IPS DF 6.9 (cell line): ENCODE results near the gene CYP19A1.

Experiments used
- DNase-seq: peaks from one replicate; pipeline ENCODE4 v3.0.0-alpha.2; 2013; ENCODE audit warnings: low read depth, low spot score
- H3K27ac ChIP-seq: one replicate; pipeline ENCODE4 v1.5.1; 2013; ENCODE audit warnings: low read length, control low read depth
- H3K27me3 ChIP-seq: 2 replicates; pipeline ENCODE4 v1.6.1; 2013; ENCODE audit warnings: mild to moderate bottlenecking, low read length; ENCODE audit not compliant: control insufficient read depth, insufficient read depth
- H3K36me3 ChIP-seq: 2 replicates; pipeline ENCODE4 v1.6.1; 2013; ENCODE audit warnings: low read length; ENCODE audit not compliant: control insufficient read depth, insufficient read depth
- H3K4me1 ChIP-seq: 2 replicates; pipeline ENCODE4 v1.6.1; 2013; ENCODE audit warnings: low read length; ENCODE audit not compliant: control insufficient read depth, insufficient read depth
- H3K4me3 ChIP-seq: 2 replicates; pipeline ENCODE4 v1.5.1; 2013; ENCODE audit warnings: mild to moderate bottlenecking, low read length
- H3K9me3 ChIP-seq: 2 replicates; pipeline ENCODE4 v1.6.1; 2013; ENCODE audit warnings: low read length, inconsistent platforms; ENCODE audit not compliant: control insufficient read depth, insufficient read depth
- WGBS: extraction: QIAGEN DNeasy Blood & Tissue Kit; methylation state at CpG from one replicate; pipeline ENCODE4 v1.1.7; 2013; ENCODE audit warnings: mixed read lengths, missing lambda C conversion rate; ENCODE audit not compliant: insufficient read length, insufficient coverage; 5-methylcytosine and 5-hydroxymethylcytosine counted together

CYP19A1 gene

DNA sequence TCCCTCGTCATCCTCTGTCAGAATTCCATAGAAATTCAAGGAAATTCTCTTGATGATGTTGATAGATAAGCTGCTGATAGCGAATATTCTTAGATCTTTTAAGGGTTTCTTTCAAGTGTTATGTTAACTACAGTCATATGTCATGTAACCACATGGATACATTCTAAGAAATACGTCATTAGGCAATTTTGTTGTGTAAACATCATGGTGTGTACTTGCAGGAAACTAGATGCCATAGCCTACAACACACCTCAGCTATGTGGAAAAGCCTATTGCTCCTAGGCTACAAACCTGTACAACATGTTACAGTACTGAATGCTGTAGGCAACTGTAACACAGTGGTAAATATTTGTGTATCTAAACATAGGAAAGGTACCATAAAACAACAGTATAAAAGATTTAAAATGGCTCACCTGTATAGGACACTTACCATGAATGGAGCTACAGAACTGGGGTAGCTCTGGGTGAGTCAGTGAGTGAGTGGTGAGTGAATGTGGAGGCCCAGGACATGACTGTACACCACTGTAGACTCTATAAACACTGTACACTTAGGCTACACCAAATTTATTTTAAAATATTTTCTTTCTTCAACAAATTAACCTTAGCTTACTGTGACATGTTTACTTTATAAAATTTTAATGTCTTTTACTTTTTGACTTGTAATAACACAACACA, 37.7 kb upstream of the CYP19A1 start:
- H3K4me1 ChIP-seq = no peaks in the 10 kb centered on the region
- no peak overlapping the region for H3K4me3 ChIP-seq
- no CpG with 5 or more reads among the region's 3 CpGs for WGBS
- H3K27ac ChIP-seq = no peak overlapping the region
- H3K36me3 ChIP-seq = no peaks in the 10 kb centered on the region
- DNase-seq = no peak
- H3K27me3 ChIP-seq = no peaks in the 10 kb centered on the region
- H3K9me3 ChIP-seq = no peaks in the 10 kb centered on the region

DNA sequence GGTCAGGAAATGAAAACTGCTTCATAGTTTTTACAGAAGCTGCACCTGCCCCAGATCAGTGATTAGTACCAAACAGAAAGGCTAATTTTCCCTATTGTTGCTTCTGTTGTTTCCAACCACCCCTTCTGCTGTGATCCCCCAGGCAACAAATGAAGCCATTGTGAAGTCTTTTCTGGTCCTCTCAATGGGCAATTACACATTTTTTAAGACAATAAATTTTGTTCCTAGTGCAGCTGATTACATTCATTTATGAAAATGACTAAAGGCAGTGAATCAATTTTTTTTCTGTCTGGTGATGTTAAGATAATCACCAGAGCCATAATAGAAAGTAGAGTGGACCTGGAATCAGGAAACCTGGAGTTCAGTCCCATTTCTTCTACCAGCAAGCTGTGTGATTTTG, 35.7 kb upstream of the CYP19A1 start:
- no peak for DNase-seq
- H3K9me3 ChIP-seq = no peaks in the 10 kb centered on the region
- no peaks in the 10 kb centered on the region for H3K36me3 ChIP-seq
- H3K4me1 ChIP-seq = no peaks in the 10 kb centered on the region
- no peak overlapping the region for H3K27ac ChIP-seq
- no peaks in the 10 kb centered on the region for H3K27me3 ChIP-seq
- H3K4me3 ChIP-seq = no peak overlapping the region

DNA sequence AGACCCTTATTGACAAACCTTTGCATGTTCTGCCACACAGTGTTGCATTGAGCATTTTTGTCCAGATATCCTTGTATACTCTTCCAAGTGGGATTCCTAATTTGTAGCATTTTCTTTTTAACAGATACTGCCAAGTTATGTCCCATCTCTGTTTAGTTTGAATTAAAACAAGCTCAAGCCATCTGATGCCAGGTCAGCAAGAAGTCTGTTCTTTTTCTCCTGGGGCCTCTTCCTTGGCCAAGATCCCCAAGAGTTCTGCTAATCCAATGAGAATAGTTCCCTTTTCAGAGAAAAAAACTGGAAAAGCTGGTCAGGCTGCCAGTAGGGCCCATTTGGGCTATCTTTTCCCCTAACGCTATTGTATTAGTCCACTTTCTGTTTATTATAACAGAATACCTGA, 32.9 kb upstream of the CYP19A1 start:
- WGBS = no CpG with 5 or more reads among the region's 1 CpG
- no peak for DNase-seq
- Histone ChIP-seq H3K36me3 (no peaks in the 10 kb centered on the region), H3K27me3 (no peaks in the 10 kb centered on the region), H3K9me3 (no peaks in the 10 kb centered on the region), H3K4me1 (no peaks in the 10 kb centered on the region), H3K27ac (no peak overlapping the region), H3K4me3 (no peak overlapping the region)

DNA sequence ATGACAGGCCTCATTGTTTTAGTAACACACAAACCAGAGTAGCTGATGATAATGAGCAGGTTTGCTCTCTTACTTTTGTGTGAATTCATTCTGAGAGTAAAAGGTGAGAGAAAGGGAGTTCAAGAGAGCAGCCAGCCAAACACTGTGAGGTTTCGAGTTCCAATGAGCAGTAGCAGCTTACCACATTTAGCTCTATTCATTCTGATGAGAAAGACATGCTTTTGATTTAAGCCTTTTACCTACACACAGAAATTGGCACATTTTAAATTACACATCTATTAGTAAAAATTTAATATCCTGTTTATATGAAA, 31.0 kb upstream of the CYP19A1 start:
- Histone ChIP-seq H3K4me1 (no peaks in the 10 kb centered on the region), H3K9me3 (no peaks in the 10 kb centered on the region), H3K4me3 (no peak overlapping the region), H3K27ac (no peak overlapping the region), H3K27me3 (no peaks in the 10 kb centered on the region), H3K36me3 (no peaks in the 10 kb centered on the region)
- DNase-seq = no peak
- WGBS = no CpG with 5 or more reads among the region's 1 CpG

DNA sequence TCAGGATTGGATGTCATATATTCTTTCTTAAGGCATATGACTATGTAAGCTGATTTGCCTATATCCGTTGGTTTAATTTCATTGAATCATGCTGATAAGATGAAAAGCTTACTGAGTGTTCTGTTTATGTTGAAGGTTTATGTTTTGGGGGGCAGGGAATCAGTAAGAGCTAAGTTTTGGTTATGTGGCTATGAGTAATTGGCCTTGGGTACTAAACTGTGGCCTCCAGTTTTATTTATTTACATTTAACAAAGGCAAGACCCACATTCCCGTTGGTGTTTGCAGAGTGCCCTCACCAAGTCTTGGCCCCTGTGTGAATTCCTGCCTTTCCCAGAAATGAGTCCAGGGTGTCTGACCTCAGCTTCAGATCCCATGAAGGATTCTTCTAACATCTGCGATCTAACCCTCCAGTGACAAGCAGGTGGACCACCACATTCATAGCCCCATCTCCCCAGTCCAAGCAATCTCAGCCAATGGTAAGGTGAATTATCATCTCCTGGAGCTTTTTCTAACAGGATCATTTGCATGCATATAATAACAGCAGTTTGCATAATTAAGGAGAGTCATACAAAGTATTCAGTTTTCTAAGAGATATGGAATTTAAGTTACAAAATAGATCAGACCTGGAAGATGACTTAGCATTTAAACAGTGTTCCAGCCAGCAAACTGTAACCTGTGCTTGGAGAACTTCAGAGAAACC, 30.5 kb upstream of the CYP19A1 start:
- Histone ChIP-seq H3K27me3 (no peaks in the 10 kb centered on the region), H3K4me1 (no peaks in the 10 kb centered on the region), H3K4me3 (no peak overlapping the region), H3K27ac (no peak overlapping the region), H3K9me3 (no peaks in the 10 kb centered on the region), H3K36me3 (no peaks in the 10 kb centered on the region)
- DNase-seq = no peak
- no CpG with 5 or more reads among the region's 3 CpGs for WGBS

DNA sequence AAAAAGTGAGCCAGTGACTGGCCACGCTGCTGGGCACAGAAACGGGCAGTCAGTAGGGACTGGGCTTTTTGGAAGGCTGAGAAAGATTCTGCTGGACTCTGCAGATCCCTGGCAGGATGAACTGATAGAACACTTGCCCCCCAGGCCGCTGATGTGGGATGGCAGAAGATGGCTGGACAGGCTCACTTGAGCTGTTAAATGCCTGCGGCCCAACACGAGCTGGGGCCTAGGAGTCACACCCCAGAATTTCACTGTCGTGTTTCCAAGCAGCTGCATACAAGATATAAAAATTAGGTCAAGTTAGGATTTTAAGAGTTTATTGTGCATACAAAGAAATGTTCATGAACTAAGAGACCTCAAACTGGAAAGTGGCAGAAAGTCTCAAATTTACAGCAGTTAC, 29.9 kb upstream of the CYP19A1 start:
- DNase-seq = no peak
- no peaks in the 10 kb centered on the region for H3K36me3 ChIP-seq
- WGBS = no CpG with 5 or more reads among the region's 6 CpGs
- no peak overlapping the region for H3K27ac ChIP-seq
- no peaks in the 10 kb centered on the region for H3K9me3 ChIP-seq
- H3K4me3 ChIP-seq = no peak overlapping the region
- H3K27me3 ChIP-seq = no peaks in the 10 kb centered on the region
- H3K4me1 ChIP-seq = no peaks in the 10 kb centered on the region

DNA sequence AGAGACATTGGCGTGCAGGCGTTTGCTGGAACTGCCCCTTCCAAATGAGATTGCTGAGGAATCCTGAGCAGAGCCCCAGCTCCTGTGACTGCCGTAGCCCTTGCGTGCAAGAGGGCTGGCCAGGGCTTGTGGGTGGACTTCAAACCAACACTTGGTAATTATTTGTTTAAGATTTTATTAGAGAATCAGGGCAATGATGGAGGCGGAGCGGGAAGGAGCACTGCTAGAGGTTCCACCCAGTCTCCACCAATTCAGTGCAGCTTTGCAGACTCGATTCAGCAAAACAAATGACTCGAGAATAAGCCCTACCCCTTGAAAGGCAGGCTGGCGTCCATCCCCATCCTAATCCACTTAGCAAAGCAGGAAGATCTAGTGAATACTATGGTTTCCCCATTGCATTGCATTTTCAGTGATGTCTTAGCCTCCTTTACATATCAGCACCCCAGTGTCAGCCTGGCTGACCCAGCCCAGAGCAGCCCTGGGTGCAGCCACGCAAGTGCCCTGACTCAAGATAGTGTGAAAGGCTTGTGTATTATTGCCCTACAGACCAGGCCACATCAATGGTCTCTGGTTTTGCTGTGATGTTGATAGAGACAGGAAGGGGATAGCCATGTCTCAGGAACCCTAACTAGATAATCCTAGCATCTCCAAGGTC, 29.1 kb upstream of the CYP19A1 start:
- no peaks in the 10 kb centered on the region for H3K4me1 ChIP-seq
- no peaks in the 10 kb centered on the region for H3K27me3 ChIP-seq
- no peaks in the 10 kb centered on the region for H3K36me3 ChIP-seq
- H3K4me3 ChIP-seq = no peak overlapping the region
- H3K9me3 ChIP-seq = no peaks in the 10 kb centered on the region
- no CpG with 5 or more reads among the region's 10 CpGs for WGBS
- no peak for DNase-seq
- no peak overlapping the region for H3K27ac ChIP-seq

DNA sequence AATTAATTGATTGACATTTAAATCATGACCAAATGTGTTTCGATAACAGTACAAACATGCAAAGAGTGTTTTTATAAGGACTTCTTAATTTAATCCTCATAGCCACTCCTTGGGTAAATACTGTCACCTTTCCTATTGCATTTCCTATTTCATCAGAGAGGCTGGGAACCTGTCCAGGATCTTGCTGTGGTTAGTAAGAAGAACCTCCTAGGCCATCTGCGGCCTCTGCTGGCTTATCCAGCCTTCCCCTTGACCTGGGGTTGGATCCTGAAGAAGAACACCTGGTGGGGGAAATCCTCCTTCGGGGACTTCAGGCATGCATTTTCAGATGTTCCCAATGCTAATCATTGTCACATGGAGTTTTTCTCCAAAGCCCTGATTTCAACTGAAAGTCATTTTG, 28.5 kb upstream of the CYP19A1 start:
- Histone ChIP-seq H3K36me3 (no peaks in the 10 kb centered on the region), H3K27ac (no peak overlapping the region)
- DNase-seq = no peak

DNA sequence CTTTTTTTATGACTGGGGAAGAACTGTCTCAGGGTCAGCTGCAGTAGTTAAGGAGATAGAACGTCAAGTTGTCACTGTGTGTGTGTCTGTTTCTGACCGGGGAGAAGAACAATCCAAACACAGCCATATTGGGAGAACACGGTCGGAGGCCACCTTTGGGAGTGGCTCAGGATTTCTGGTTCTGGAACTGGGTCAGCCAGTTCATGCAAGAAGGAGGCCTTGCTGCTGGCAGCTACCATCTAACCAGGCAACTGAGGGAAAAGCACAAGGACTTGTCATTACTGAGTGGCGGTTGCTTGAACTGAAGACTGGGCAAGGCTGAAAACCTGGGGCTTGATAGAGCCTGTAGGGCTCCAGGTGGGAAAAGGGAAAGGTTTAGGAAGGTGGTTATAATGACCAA, 27.7 kb upstream of the CYP19A1 start:
- no peak overlapping the region for H3K4me3 ChIP-seq
- WGBS = no CpG with 5 or more reads among the region's 5 CpGs
- no peaks in the 10 kb centered on the region for H3K27me3 ChIP-seq
- no peaks in the 10 kb centered on the region for H3K4me1 ChIP-seq
- no peaks in the 10 kb centered on the region for H3K36me3 ChIP-seq
- H3K27ac ChIP-seq = no peak overlapping the region
- no peaks in the 10 kb centered on the region for H3K9me3 ChIP-seq
- DNase-seq = no peak

More for the DNA sequence above, 28.5 kb upstream of the CYP19A1 start:
- no peak overlapping the region for H3K4me3 ChIP-seq
- H3K9me3 ChIP-seq = no peaks in the 10 kb centered on the region
- no peaks in the 10 kb centered on the region for H3K27me3 ChIP-seq
- WGBS = no CpG with 5 or more reads among the region's 3 CpGs
- no peaks in the 10 kb centered on the region for H3K4me1 ChIP-seq

DNA sequence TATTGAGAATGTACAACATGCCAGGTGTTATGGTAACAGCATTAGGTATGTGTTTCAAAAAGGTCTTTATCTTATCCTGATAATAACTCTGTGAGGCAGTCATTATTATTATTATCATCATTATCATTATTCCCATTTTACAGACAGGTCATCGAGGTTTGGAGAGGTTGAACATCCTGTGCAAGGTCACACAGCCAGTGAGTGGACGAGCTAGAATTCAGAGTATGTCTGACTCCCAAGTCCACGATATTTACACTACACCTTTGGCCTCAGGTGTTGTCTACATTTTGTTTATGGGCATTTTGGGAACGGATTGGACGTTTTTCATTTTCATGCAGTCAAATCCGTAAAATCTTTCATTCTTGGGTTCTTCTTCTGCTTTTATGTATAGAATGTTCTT, 27.0 kb upstream of the CYP19A1 start:
- Histone ChIP-seq H3K4me3 (no peak overlapping the region), H3K9me3 (no peaks in the 10 kb centered on the region), H3K36me3 (no peaks in the 10 kb centered on the region), H3K27me3 (no peaks in the 10 kb centered on the region), H3K27ac (no peak overlapping the region), H3K4me1 (no peaks in the 10 kb centered on the region)
- DNase-seq = no peak
- WGBS = no CpG with 5 or more reads among the region's 6 CpGs

DNA sequence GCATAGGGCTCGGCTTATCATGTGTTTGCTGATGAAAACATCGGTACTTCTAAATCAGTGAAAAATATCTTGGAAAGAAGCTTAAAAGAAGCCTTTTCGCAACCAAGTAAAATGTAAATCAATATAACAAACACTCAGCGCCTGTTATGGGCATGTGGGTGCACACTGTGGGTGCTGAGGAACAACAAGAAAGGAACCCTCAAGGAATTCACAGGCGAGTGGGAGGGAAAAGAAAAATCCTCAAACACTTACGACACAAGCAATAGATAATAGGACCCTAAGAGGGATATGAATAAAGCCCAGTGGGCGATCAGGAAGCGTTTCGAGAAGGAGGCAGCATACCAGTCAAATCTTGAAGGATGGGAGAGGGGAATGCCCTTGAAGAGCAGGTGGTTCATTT, 25.0 kb upstream of the CYP19A1 start:
- Histone ChIP-seq H3K4me1 (no peaks in the 10 kb centered on the region), H3K4me3 (no peak overlapping the region), H3K27me3 (no peaks in the 10 kb centered on the region), H3K36me3 (no peaks in the 10 kb centered on the region), H3K9me3 (no peaks in the 10 kb centered on the region), H3K27ac (no peak overlapping the region)
- no CpG with 5 or more reads among the region's 9 CpGs for WGBS
- DNase-seq = no peak
